Superior temporal gyrus (tissue), 1 donor: ENCODE data around the gene WDR48.
"Not testable (repeated sequence)": the region's sequence is repeated elsewhere in the genome, so short reads cannot be mapped to it uniquely, and the experiment has no call there.

Experiments used
- DNase-seq: peaks from one replicate; pipeline ENCODE4 v3.0.0-alpha.2; 2016; ENCODE audit errors: extremely low spot score

The WDR48 gene

DNA sequence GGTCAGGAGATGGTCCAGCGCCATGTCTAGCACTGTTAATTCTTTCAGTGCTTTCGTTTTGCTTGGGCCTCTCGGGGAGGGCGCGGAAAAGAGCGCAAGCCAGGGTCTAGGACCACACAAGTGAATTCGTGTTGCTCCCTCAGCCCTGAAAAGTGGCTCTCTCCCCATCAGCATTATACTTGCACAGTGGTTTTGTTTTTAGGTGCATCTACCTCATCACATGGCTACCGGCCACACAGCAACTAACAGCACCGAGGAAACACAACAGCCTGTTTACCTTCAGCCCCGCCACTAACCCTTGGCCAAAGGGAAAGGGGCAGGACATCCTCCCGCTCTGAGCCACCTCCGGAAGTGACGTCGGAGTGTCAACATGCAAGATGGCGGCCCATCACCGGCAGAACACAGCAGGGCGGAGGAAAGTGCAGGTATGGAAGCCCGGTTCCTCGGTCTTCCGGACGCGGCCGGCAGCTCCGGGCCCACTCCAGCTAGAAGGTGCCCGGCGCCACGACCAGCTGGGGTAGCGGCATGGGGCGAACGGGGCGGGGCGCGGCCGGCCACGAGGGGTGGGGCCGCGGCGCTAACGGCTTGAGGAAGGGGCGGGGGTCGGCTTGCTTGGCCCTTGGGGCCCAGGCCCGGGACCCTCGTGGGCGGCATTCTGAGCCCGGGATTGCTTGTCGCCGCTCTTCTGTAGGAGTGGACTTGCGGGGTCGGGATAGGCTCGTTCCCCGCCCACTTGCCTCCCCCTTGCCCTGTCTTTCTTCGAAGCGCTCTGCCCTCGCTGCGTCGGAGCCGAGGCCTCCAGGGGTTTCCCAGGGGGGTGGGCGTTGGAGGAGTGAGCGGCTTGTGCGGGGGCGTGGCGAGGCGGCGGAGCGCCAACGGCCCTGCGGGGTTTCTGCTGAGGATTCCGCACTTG lies at the start of gene WDR48, which contains the start of gene SCN11A:
WDR48 (plus strand) TSS at position 368 of the 913 bp plus-strand sequence; CDS start at position 378, 10 bp downstream.
SCN11A (minus strand) TSS at position 296 of the 913 bp plus-strand sequence. CDS start 101,582 bp downstream, outside the sequence.
- DNase-seq, result peak; percentile 97

- DNase-seq, result no peak
Measured at GRCh38 chr3:39005295-39005694, 46.5 kb upstream of the WDR48 start.

DNA sequence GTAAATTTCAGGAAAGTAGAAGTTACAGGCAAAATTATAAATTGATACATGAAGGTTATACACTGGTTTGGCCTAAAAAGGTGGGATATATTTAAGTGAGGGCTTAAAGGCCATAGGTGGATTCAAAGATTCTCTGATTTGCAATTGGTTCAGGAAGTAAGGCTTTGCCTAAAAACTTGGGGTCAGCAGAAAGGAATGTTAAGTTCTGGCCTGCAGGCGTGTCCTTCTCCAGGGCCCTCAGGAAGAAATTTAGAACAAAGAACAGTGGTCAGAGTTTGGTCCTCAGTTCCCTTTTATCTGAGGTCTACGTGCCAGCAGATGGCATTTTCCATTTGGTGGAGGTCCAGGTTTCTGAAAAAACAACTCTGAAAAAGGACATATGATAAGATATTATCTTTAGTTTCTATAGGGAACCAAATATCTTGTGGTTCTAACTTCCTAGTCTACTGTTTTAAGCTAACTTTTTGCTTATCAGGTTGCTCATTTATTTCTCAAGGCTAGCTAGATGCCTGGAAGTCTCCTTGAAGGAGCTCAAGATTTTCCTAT lies 40.6 kb upstream of the WDR48 start:
- DNase-seq, result no peak

DNA sequence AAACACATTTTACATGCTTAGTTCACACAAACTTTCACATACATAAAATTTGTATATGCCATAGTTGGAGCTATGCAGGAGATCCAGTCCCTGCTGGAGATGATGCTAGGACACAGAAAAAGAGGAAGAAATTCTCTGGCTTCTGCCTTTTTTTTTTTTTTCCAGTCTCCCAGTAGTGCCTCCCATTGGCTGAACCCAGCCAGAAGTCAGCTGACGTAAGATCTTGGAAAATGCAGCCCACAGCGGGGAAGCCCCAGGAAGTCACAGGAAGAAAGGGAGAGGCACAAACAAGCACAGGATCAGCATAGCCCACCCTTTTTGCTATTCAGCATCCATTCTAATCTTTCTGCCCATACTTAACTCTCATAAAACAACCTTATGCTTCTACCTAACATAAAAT lies 38.5 kb upstream of the WDR48 start:
- DNase-seq, result no peak

DNA sequence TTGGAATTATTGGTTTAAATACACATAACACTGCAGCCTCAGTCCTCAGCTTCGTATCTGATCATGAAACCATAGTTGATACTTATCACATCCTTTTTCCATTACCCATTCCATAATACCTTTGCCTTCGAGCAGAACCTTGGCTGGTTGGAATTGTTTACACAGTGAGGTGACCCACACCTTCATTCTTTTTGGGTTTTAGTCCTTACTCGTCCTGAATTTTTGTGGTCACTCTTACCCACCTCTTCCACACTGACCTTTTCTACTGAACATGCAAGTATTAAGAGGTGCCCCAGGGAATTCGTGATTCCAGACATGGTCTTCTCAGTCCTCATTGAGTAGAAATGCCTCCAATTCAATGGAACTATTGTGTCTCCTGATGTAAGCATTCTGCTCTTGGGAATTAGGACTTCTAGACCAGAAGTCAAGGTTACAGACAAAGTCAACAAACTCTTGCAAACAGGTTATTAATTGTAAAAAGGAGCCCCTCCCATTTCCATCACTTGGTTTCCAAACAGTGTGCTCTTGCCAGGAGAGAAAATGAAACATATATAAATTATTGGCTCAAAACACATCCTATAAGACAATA lies 37.8 kb upstream of the WDR48 start:
- DNase-seq, result no peak

GRCh38 chr3:39015418-39015817 lies 36.4 kb upstream of the WDR48 start:
- no peak for DNase-seq

GRCh38 chr3:39019299-39019698 lies 32.5 kb upstream of the WDR48 start:
- no peak for DNase-seq

GRCh38 chr3:39021029-39021428 lies 30.8 kb upstream of the WDR48 start:
- DNase-seq, result no peak

- DNase-seq, result no peak
Measured at GRCh38 chr3:39021465-39022285, 30.1 kb upstream of the WDR48 start.

DNA sequence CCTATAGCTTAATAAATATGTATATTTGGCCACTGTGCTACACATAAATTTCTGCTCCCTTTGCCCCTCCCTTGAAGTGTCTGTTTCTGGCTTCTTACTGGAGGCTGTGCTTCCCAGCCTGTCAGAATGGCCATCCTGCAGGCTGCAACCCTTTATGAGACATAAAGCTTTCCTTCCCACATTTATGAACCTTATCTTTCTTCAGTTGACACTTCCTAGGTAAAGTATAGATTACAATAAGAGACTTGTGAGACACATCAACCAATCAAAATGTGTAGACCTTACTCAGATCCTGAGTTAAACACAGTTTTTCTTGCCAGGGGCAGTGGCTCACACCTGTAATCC lies 29.6 kb upstream of the WDR48 start:
- no peak for DNase-seq

DNA sequence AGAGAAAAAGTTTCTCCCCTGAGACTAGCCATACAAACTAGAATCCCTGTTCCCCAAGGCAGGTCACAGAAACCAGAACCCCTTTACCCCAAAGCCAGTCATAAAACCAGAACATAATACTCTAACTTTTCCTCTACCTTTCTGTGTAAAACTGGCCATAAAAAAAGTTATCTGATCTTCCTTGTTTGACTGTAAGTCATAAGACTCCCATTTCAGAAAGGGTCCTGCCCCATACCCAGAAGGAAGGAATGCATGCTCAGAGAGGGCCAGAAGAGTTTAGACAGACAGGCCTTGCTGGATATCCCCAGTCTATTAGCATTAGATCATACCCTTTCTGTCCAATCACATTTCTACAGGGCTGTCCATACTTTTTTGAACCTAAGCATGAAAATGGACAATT lies 27.3 kb upstream of the WDR48 start:
- no peak for DNase-seq

DNA sequence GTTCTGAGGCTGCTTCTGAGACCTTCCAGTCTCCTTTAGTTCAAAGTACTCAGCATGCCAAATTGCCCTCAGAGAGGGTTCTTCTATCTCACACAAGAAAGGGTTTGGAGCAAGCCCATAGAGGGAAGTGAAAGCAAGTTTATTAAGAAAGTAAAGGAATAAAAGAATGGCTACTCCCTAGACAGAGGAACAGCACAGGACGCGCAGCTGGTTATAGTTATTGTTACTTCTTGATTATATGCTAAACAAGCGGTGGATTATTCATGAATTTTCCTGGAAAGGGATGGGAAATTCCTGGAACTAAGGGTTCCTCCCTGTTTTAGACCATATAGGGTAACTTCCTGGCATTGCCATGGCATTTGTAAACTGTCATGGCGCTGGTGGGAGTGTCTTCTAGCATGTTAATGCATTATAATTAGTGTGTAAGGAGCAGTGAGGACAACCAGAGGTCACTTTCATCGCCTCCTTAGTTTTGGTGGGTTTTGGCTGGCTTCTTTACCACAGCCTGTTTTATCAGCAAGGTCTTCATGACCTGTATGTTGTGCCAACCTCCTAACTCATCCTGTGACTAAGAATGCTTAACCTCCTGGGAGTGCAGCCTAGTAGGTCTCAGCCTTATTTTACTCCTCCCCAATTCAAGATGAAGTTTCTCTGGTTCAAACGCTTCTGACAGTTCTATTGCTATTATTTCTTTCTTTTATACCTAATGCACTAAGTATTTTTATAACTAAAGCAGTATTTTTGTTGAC lies 26.4 kb upstream of the WDR48 start:
- DNase-seq, result no peak

- no peak for DNase-seq
Measured at GRCh38 chr3:39028546-39028945, 23.3 kb upstream of the WDR48 start.

DNA sequence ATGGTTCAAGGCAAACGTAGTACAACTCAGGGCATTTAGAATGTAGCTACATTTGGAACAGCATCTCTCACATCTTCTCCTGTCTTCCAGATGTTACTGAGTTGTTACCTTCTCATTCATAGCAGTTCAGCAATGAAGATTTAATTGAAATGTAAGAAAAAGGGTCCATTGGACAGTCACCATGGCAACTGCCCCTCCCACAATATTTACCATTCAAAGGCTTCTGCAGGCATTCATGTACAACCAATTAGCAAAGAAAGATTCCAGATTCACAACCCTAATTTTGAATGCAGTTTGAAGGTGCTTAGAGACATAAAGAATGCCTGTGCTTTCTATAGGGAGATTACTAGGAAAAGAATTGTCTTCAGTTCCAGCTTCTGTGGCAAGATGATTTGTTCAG lies 22.3 kb upstream of the WDR48 start:
- DNase-seq, result no peak

DNA sequence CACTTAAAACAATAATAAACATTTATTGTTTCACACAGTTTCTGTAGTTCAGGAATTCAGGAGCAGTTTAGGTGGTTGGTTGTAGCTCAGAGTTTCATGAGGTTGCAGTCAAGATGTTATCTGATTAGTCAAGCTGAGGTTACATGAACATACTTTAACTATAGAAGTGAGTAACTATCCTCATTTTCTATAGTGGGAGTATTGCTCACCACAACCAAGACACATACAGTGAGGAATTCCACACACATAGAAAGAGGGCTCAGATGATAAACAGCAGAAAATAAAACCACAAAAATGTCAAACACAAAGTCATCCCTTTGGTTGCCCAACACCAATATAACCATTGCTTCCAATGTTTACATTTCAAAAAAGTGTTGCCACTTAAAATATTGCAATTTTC lies 13.7 kb upstream of the WDR48 start:
- DNase-seq, result no peak

DNA sequence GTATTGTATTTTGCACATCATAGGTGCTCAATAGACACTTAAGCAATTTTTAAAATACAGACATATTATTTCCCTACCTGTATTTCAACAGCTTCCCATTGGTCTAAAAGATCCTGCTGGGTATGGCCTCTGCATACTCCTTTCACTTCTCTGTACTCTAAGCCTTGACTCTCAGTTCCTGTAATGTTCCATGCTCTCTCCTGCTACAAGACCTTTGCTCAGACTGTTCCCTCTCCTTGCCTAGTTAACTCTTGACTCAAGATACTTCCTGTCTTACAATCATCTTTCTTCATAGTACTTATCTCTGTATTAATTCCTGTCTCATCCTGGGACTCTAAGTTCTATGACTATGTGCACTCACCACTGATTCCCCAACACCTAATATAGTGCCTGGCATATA lies 1.8 kb upstream of the WDR48 start:
- no peak for DNase-seq

- no peak for DNase-seq
Measured at GRCh38 chr3:39052583-39052982, 767 bp downstream of the WDR48 start.

DNA sequence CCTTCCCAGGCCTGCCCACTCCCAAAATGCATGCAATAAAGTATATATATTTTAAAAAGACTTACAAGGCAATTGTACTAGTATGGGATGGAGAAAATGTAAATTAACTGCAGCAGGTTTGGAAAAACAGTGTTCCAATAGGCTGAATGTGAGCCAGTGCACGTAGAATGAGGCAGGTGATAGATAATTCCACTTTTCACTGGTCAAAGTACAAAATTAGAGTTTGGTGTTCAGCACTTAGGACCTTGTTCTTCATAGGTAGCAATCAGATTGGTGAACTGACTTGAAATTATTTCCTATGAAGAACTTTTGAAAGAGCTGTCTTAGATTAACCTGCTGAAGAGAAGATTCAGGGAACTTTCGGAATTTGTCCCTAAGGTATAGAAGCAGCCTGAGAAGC lies 1.9 kb downstream of the WDR48 start:
- no peak for DNase-seq

DNA sequence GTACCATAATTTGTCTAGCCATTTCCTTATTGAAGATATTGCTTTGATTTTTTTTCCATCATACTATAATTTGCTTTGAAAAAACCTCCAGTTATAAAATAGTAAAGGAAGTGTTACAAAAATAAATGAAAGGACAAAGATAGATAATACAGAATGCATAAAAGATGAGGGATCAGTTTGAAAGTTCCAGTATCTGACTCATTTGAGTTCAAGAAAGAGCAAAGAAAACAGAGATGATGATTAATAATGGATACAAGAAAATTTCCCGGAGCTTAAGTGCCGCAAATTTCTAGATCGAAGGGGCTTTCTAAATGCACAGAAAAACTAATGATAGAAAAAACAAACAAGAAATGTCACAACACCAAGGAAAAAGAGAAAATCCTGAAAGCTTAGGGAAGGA lies 4.3 kb downstream of the WDR48 start:
- DNase-seq, result no peak

DNA sequence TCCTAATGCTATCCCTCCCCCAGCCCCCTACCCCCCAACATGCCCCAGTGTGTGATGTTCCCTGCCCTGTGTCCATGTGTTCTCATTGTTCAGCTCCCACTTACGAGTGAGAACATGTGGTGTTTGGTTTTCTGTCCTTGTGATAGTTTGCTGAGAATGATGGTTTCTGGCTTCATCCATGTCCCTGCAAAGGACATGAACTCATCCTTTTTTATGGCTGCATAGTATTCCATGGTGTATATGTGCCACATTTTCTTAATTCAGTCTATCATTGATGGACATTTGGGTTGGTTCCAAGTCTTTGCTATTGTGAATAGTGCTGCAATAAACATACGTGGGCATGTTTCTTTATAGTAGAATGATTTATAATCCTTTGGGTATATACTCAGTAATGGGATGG lies 9.4 kb downstream of the WDR48 start:
- not testable (repeated sequence) for DNase-seq

- DNase-seq, result no peak
Measured at GRCh38 chr3:39062180-39062579, 10.4 kb downstream of the WDR48 start.
